Measurements from ENCODE around the gene HOXA4. TPM values are rescaled to one million over a fixed set of nuclear protein-coding genes. Genes with fewer than 3 reads are reported as not detected.
A peak's percentile ranks its signal among the peaks of the same experiment; 100 is the strongest.

The HOXA4 gene
- total RNA-seq, 4 donors from 2014 or later = 1.3 to 2.9 (median 2.0) TPM

GRCh38 chr7:27140126-27140857 lies 9.7 kb upstream of the HOXA4 start:
- WGBS, 2 donors = 87 to 89% methylated on average over 15 of the region's 15 CpGs
- H3K4me3 ChIP-seq (ENCODE audit: low read depth, poor library complexity, severe bottlenecking) = no peak overlapping the region

GRCh38 chr7:27139334-27140125 lies 9.0 kb upstream of the HOXA4 start:
- H3K4me3 ChIP-seq (ENCODE audit: low read depth, poor library complexity, severe bottlenecking) = no peak overlapping the region
- intact Hi-C loops (cut with DNase I; ENCODE audit: low total_unique reads) = loop anchor here (5.0 kb wide), 1 partner anchor 287 kb away; no protein-coding TSS in a partner anchor
- 89 to 94% methylated on average over 52 to 53 of the region's 53 CpGs for WGBS, 2 donors
- TF ChIP-seq CTCF (IDR thresholded peaks at IDR 0.05) = no peak
- no peak for TF ChIP-seq POLR2A (IDR thresholded peaks at IDR 0.05)
- peak in 1 of 2 donors; percentile 86 for DNase-seq (ENCODE audit: low spot score in 2 of 2)

More at GRCh38 chr7:27140126-27140857, 9.7 kb upstream of the HOXA4 start:
- intact Hi-C loops (cut with DNase I; ENCODE audit: low total_unique reads) = loop anchor here (5.0 kb wide), 1 partner anchor 288 kb away; no protein-coding TSS in a partner anchor
- no peak for TF ChIP-seq POLR2A (IDR thresholded peaks at IDR 0.05)
- TF ChIP-seq CTCF (IDR thresholded peaks at IDR 0.05) = no peak
- DNase-seq (ENCODE audit: low spot score in 2 of 2) = peak in 1 of 2 donors; percentile 42

GRCh38 chr7:27138985-27139333 lies 8.4 kb upstream of the HOXA4 start:
- DNase-seq (ENCODE audit: low spot score in 2 of 2) = no peak
- 79 to 88% methylated on average over 11 of the region's 11 CpGs for WGBS, 2 donors
- intact Hi-C loops (cut with DNase I; ENCODE audit: low total_unique reads) = no loop called here
- no peak overlapping the region for H3K4me3 ChIP-seq (ENCODE audit: low read depth, poor library complexity, severe bottlenecking)
- TF ChIP-seq CTCF (IDR thresholded peaks at IDR 0.05) (no peak), POLR2A (IDR thresholded peaks at IDR 0.05) (no peak)

GRCh38 chr7:27138472-27138871 lies 7.9 kb upstream of the HOXA4 start:
- TF ChIP-seq CTCF (IDR thresholded peaks at IDR 0.05) (no peak), POLR2A (IDR thresholded peaks at IDR 0.05) (no peak)
- no peak for DNase-seq (ENCODE audit: low spot score in 2 of 2)
- no peak overlapping the region for H3K4me3 ChIP-seq (ENCODE audit: low read depth, poor library complexity, severe bottlenecking)
- WGBS, 2 donors = 84 to 97% methylated on average over 1 of the region's 1 CpG
- intact Hi-C loops (cut with DNase I; ENCODE audit: low total_unique reads) = no loop called here

GRCh38 chr7:27137640-27138315 lies 7.2 kb upstream of the HOXA4 start:
- no peak overlapping the region for H3K4me3 ChIP-seq (ENCODE audit: low read depth, poor library complexity, severe bottlenecking)
- no peak for TF ChIP-seq POLR2A (IDR thresholded peaks at IDR 0.05)
- no peak for TF ChIP-seq CTCF (IDR thresholded peaks at IDR 0.05)
- 80 to 83% methylated on average over 2 of the region's 2 CpGs for WGBS, 2 donors
- intact Hi-C loops (cut with DNase I; ENCODE audit: low total_unique reads) = no loop called here
- no peak for DNase-seq (ENCODE audit: low spot score in 2 of 2)
